Measurements from ENCODE around the gene AATK.

The AATK gene

GRCh38 chr17:81187586-81188490 lies 21.8 kb upstream of the AATK start:
- DNase-seq (ENCODE audit: insufficient read length) (no peak), FAIRE-seq (no peak)
- no peak for TF ChIP-seq POLR2AphosphoS5 (IDR thresholded peaks at IDR 0.05; ENCODE audit: low read depth, low read length)
- no peak for TF ChIP-seq POLR2A (IDR thresholded peaks at IDR 0.05; ENCODE audit: low read depth, low read length)
- TF ChIP-seq TAF1 (IDR thresholded peaks at IDR 0.05; ENCODE audit: borderline replicate concordance, low read depth, low read length): no peak

- no peak for TF ChIP-seq TAF1 (IDR thresholded peaks at IDR 0.05; ENCODE audit: borderline replicate concordance, low read depth, low read length)
- no peak for TF ChIP-seq POLR2AphosphoS5 (IDR thresholded peaks at IDR 0.05; ENCODE audit: low read depth, low read length)
- TF ChIP-seq POLR2A (IDR thresholded peaks at IDR 0.05; ENCODE audit: low read depth, low read length): no peak
- DNase-seq (ENCODE audit: insufficient read length): no peak
- no peak for FAIRE-seq
Observed at GRCh38 chr17:81187120-81187519, 21.1 kb upstream of the AATK start.

- FAIRE-seq (no peak), DNase-seq (ENCODE audit: insufficient read length) (no peak)
- TF ChIP-seq TAF1 (IDR thresholded peaks at IDR 0.05; ENCODE audit: borderline replicate concordance, low read depth, low read length): no peak
- TF ChIP-seq POLR2AphosphoS5 (IDR thresholded peaks at IDR 0.05; ENCODE audit: low read depth, low read length): no peak
- no peak for TF ChIP-seq POLR2A (IDR thresholded peaks at IDR 0.05; ENCODE audit: low read depth, low read length)
Observed at GRCh38 chr17:81186203-81186602, 20.2 kb upstream of the AATK start.

DNA sequence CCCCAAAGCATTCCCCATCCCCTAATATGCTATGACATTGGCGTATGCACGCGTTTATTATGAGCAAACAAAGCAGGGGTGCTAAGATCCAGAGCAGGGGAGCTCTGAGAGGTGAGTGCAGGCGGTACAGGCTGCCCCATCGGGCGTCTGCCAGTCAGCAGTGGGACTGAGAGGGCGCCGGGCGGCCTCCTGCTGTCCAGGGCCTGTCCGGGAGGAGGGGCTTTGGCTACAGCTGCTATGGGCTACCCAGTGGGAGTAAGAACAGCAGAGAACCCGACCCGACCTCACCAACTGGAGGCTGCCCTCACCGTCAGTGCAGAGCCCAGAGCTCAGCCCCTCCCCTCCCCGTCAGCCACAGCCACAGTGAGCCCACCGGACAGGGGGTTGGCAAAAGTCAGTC lies 18.5 kb upstream of the AATK start:
- TF ChIP-seq TAF1 (IDR thresholded peaks at IDR 0.05; ENCODE audit: borderline replicate concordance, low read depth, low read length) (no peak), POLR2AphosphoS5 (IDR thresholded peaks at IDR 0.05; ENCODE audit: low read depth, low read length) (no peak), POLR2A (IDR thresholded peaks at IDR 0.05; ENCODE audit: low read depth, low read length) (no peak)
- no peak for DNase-seq (ENCODE audit: insufficient read length)
- FAIRE-seq: no peak

GRCh38 chr17:81183807-81184206 lies 17.8 kb upstream of the AATK start:
- FAIRE-seq (no peak), DNase-seq (ENCODE audit: insufficient read length) (no peak)
- TF ChIP-seq TAF1 (IDR thresholded peaks at IDR 0.05; ENCODE audit: borderline replicate concordance, low read depth, low read length): no peak

DNA sequence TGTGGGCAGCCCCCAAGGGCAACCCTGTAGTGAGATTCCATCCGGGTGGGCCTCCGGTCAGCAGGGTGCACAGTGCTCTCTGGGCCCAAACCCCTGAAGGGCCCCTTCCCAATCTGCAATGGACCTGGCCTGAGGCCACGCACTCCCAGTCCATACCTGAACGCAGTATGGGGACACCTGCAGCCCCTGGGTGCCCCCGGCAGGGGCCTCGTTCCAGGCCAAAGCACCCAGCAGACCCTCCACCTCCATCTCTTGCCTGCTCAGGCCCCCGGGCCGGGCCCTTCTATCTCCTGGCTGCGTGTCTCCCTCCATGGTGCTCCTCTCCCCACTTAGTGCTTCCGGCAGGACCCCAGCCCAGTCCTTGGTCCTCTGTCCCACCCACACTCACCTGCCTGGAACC lies 17.3 kb upstream of the AATK start:
- no peak for TF ChIP-seq TAF1 (IDR thresholded peaks at IDR 0.05; ENCODE audit: borderline replicate concordance, low read depth, low read length)
- no peak for TF ChIP-seq POLR2AphosphoS5 (IDR thresholded peaks at IDR 0.05; ENCODE audit: low read depth, low read length)
- no peak for TF ChIP-seq POLR2A (IDR thresholded peaks at IDR 0.05; ENCODE audit: low read depth, low read length)
- DNase-seq (ENCODE audit: insufficient read length) (no peak), FAIRE-seq (no peak)

- FAIRE-seq (no peak), DNase-seq (ENCODE audit: insufficient read length) (no peak)
- TF ChIP-seq POLR2A (IDR thresholded peaks at IDR 0.05; ENCODE audit: low read depth, low read length): no peak
- no peak for TF ChIP-seq POLR2AphosphoS5 (IDR thresholded peaks at IDR 0.05; ENCODE audit: low read depth, low read length)
- TF ChIP-seq TAF1 (IDR thresholded peaks at IDR 0.05; ENCODE audit: borderline replicate concordance, low read depth, low read length): no peak
Observed at GRCh38 chr17:81182596-81182995, 16.6 kb upstream of the AATK start.

- DNase-seq (ENCODE audit: insufficient read length): no peak
- TF ChIP-seq TAF1 (IDR thresholded peaks at IDR 0.05; ENCODE audit: borderline replicate concordance, low read depth, low read length) (no peak), POLR2AphosphoS5 (IDR thresholded peaks at IDR 0.05; ENCODE audit: low read depth, low read length) (no peak), POLR2A (IDR thresholded peaks at IDR 0.05; ENCODE audit: low read depth, low read length) (no peak)
- no peak for FAIRE-seq
Observed at GRCh38 chr17:81181811-81182185, 15.8 kb upstream of the AATK start.

DNA sequence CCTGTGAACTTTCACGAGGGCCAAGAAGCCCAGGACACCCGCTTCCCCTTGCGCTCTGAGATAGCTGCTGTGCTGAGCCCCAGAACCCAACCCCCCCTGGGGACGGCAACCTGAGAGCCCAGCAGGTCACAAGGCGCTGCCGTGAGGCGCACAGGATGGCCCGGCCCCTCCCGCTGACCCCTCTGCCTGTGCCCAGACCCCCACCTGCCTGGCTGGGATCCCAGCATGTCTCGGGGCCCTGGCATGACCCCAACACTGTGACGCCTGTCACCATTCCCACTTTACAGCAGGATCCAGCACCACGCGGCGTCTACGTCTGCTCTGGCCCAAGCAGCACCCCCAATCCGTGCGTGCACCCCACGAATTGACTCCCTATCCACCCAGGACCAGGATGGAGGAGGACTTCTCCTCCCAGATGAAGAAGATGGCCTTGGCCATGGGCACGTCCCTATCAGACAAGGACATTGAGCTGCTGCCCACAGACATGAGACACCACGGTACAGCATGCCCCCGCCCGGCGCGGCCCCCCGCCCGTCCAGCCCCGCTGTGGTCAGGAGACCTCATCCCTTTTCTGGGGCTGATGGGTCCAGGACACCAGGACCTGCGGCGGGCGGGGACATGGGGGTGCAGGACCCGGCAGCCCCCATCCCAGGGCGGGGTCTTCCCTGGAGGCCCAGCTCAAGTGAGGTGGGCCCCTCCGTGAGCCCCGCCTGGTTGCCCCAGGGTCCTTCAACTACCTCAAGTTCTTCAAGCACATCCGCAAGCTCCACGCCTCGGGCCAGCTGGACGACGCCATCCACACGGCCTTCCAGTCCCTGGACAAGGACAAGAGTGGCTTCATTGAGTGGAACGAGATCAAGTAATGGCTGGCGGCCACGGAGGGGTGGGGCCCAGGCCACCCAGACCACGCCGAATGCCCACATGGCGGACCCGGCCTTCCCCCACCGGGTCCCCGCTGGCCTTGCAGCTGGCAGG lies 15.1 kb upstream of the AATK start:
- no peak for TF ChIP-seq POLR2AphosphoS5 (IDR thresholded peaks at IDR 0.05; ENCODE audit: low read depth, low read length)
- TF ChIP-seq POLR2A (IDR thresholded peaks at IDR 0.05; ENCODE audit: low read depth, low read length): no peak
- TF ChIP-seq TAF1 (IDR thresholded peaks at IDR 0.05; ENCODE audit: borderline replicate concordance, low read depth, low read length): no peak
- DNase-seq (ENCODE audit: insufficient read length): no peak
- no peak for FAIRE-seq

DNA sequence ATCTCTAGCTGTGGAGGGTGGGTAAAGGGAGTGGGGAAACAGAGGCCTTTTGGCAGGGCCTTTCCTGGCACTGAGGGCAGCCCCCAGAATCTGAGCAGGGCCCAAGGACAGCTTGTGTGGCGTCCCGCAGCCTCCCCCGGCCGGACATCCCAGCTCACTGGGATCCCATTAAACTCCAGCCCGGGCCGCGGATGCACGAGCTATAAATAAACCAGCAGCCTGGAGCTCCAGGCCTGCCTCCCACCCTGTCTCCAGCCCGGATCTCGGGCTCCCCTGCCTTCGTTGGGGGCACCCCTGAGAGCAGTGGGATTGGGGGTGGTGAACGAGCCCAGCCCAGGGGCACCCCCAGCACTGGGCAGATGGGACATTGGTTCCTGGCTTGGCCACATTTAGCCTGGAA lies 13.8 kb upstream of the AATK start:
- TF ChIP-seq POLR2A (IDR thresholded peaks at IDR 0.05; ENCODE audit: low read depth, low read length) (no peak), POLR2AphosphoS5 (IDR thresholded peaks at IDR 0.05; ENCODE audit: low read depth, low read length) (no peak), TAF1 (IDR thresholded peaks at IDR 0.05; ENCODE audit: borderline replicate concordance, low read depth, low read length) (no peak)
- no peak for FAIRE-seq
- no peak for DNase-seq (ENCODE audit: insufficient read length)

DNA sequence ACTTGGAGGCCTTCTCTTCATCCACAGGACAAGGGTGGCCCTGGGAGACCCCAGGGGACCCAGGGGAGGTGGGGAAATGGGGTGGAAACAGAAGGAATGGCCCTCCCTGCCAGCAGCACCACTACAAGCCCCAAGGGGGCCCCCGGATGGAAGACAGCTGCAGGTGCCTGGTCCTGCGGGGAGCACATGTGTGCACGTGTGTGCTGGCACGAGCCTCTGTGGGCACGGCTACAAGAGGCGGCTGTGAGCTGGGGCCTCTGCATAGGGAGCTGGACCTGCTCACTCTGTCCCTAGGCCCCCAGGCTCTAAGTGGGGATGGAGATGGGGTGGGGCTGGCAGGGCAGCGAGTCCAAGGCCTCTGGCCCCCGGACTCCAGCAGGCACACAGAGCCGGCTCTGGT lies 13.2 kb upstream of the AATK start:
- DNase-seq (ENCODE audit: insufficient read length) (no peak), FAIRE-seq (no peak)
- TF ChIP-seq POLR2AphosphoS5 (IDR thresholded peaks at IDR 0.05; ENCODE audit: low read depth, low read length): no peak
- TF ChIP-seq TAF1 (IDR thresholded peaks at IDR 0.05; ENCODE audit: borderline replicate concordance, low read depth, low read length): no peak
- TF ChIP-seq POLR2A (IDR thresholded peaks at IDR 0.05; ENCODE audit: low read depth, low read length): no peak
